EL (cell line): Measurements from ENCODE around the gene SNX10.

Experiments used
- DNase-seq: peaks from one replicate; pipeline ENCODE4 v3.0.0-alpha.2; 2016

The SNX10 gene

DNA sequence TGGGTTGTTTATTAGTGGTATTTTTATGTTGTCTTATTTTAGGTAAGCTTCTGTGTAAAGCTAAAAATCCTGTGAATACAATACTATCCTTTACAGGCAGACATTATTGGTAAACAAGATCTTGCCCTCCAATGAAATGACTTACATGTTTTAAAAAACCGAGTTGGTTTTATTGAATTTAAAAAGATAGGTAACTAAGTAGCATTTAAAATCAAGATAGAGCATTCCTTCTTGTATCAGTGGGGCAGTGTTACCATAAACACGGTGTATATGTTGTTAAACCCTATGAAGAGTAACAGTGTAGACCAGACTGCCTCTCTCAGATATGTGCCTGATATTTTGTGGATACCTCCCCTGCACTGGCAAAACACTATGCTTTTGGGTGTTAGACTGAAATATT lies 81.0 kb downstream of the SNX10 start:
- no peak for DNase-seq

DNA sequence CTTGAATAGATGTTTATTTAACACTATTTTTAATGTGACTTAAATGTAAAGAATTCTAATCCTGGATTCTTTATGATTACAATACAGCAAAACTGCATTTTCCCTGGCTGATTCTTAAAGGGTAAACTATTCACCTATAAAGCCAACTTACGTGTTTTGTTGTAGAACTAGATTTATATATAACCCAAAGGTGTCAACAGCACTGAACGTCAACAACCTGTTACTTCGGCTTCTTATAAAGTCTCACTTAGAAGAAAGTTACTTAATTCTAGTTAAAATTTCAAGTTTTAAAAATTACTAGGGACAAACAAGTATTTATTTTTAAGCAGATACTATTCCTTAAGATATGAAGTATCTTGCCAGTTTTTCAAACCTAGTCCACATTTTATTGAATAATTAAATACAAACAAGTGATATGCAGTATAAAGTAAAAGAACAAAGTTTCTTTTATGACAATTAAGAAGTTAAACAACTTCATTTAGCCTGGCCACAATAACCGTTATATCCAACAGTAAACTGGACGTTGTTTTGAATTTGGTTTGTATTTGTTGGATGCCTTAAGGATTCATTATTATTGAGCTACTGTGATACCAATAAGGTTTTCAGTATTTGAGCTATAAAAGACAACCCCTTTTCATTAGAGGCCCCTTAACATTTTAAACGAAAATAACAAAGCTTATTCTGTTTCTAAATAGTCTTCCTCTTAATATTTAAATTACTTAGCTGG lies 83.1 kb downstream of the SNX10 start:
- no peak for DNase-seq

DNA sequence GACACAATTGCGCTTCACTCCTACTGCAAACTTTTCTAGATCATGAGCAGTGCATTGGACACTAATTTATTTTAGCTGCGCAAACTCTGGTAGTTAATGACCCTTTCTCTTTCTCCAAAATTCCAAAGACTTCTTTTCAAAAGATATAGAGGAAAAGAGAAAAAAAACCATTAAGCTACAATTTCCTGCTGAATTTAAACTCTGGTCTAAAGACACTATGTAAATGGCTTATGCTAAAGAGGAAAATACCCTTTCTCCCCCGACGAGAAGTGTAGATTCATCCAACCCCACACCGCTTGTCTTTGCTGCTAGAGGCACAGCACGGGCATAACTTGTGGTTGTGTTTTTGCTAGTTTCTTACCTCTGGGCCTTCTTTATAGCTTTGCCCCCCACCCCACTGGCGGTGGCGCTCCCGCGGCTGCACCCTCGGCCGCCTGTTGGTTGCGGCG lies 84.1 kb downstream of the SNX10 start:
- no peak for DNase-seq

GRCh38 chr7:26376175-26376917 lies 84.7 kb downstream of the SNX10 start:
- DNase-seq = no peak

DNA sequence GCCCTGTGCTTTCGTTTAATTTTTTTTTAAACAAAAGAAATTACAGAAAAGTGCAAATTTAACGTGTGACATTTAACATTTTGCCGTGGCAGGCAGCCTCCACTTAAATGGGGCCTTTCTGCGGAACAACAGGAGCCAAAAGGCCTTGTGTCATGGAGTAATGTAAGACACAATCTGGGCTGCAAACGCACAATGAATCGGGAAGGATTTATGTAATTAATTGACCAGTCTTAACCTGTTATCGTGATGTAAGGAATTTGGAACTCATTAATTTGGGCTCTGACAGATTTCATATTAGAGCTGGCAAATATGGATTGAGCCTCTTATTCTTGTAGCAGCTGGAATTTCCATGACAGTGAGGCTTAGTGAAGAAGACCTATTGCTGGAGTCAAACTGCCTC lies 86.4 kb downstream of the SNX10 start:
- no peak for DNase-seq

DNA sequence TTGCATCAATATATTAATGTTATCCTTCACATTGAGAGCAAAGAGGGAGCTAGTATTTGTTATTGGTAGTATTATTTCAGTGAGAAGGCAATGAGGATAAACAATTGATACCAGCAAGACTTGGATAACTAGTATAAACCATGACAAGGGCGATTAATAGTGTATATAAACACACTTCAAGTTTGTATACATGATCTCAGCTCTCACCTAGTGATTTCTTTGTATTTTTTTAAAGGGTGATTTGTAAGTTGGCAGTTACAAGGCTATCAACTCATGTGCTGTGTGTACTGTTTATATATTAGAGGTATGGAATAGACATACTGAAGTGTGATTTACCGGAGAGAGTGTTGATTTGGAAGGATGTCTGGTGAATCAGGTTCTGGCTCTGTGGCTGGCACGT lies 88.0 kb downstream of the SNX10 start:
- no peak for DNase-seq

DNA sequence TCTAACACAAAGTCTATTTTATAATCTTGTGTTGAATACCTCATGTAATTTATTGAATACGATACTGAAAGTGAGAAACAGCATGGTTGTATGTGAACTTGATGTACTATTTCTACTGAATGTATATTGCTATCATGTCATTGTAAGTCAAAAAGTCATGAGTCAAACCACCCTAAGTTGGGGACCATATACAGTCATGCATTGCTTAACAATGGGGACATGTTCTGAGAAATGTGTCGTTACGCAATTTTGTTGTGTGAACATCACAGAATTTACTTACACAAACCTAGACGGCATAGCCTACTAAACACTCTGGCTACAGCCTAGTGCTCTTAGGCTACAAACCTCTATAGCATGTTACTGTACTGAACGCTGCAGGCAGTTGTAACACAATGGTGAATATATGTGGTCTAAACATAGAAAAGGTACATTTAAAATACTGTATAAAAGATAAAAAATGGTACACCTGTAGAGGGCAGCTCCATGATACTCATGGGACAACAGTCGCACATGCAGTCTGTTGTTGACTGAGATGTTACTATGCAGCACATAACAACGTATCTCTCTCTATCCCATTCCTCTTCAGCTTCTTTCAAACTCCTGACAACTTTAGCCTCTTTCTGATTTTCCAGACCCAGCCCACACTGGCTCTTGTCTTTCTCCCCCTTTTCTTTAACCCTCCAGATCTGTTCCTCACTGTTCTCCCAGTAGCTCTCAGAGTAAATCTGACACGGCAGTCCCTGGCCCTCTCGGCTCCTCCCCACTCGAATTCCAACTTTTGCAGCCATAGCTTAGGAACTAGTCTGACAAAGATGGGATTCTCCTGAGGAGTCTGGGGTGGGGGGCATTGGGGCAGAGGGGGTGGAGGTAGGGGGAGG lies 90.1 kb downstream of the SNX10 start:
- DNase-seq = no peak

DNA sequence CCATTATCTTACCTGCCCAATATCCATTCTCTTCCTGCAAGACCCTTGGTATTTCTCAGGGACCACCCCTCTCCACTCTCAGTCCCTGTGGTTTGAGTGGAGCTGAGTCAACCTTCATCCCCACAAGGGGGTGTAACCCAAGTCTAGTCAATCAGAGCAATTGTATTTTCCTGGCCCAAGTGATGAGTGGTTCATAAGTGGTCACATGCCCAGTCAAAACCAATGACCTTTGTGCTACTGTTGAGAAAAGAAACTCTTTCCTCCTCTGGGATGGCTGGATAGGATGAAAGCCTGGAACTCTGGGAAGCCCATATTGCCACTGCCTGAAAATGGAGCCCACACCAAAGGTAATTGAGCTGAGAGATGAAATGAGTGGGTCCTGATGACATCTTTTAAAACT lies 93.6 kb downstream of the SNX10 start:
- DNase-seq = no peak

GRCh38 chr7:26387731-26388130 lies 96.1 kb downstream of the SNX10 start:
- no peak for DNase-seq

- no peak for DNase-seq
These were observed 96.6 kb downstream of the SNX10 start for GRCh38 chr7:26388256-26388655.

DNA sequence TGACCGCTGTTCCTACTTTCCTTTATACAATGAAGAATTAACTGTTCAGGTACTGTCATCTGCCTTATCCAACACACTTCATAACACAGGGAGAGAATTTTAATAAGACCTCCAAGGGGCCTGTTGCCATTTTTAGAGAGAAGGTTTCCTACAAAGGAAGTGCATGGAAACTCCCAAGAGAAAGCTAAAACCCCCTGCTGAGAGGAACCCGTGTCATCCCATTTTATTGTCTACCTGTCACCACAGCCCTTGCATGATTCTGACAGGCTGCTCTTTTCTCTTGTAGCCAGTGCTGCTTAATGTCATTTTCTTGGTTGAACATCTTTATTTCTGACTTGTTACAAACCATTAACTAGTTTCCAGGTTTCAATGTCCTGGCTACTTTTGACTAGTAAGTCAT lies 98.4 kb downstream of the SNX10 start:
- no peak for DNase-seq

DNA sequence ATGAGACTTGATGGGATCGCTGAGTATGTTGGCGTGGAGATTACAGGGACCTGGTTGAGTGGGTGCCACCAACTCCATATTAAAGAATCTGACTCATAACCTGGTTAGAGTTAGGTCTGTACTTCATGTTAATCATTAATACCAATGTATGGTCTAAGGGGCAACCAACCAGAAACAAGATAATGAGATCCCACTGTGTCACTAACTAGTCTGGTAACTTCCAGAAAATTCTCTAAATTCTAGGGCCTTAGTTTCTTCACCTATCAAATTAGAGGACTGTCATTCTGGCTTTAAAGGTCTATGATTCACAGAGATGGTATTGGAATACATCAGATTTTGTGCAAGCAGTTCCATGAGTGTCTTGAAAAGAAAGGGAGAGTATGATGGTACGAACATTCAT lies 102.2 kb downstream of the SNX10 start:
- DNase-seq = no peak

GRCh38 chr7:26397332-26397731 lies 105.7 kb downstream of the SNX10 start:
- DNase-seq = no peak

DNA sequence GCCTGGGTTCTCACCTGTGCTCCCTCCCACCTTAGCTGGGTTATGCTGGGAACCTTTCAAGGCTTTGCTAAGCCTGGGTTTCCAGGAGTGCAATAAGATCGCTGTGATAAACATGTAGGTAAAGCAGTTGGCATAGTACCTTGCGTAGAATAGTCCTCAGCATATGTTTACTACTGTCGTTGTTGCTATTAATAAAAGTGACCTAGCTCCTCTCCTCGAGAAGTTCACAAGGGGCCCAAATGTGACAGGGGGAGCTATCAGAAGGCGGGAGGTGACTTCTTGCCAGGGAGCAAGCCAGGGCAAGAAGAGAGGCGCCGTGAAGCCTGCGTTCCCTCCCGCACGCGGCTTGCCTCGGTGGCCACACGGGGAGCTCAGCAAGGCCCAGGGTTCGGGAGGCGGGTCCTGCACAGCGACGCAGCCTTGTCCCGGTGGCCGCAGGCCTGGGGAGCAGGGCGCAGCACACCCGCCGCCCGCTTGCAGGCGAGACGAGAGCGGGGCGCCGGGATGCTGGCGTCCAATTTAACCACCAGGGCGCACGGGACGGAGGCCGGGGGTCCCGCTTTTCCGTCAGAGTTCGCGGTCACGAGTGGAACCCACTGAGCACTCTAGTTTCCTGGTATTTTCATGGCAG lies 106.2 kb downstream of the SNX10 start:
- DNase-seq = peak; percentile 8

GRCh38 chr7:26398427-26398755 lies 106.7 kb downstream of the SNX10 start:
- peak; percentile 44 for DNase-seq

- peak; percentile 42 for DNase-seq
These were observed 107.3 kb downstream of the SNX10 start for GRCh38 chr7:26398756-26399509.

DNA sequence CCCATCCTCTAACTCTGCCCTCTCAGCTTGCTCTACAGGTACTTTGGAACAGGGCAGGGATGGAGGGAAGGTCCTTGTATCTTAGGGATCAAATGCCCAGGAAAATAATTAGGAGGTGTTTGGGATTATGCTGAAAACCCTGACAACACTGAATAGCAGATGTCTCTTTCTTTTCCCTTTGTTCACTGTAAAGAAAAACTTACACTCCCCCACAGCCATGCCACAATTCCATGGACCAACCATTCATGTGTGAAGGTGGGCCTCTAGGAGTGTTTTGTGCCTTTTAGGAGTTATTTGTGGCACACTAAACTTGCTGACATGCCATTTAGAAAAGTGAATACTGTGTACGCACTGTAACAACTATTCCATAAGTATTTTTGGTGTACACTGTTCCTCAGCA lies 108.1 kb downstream of the SNX10 start:
- no peak for DNase-seq

DNA sequence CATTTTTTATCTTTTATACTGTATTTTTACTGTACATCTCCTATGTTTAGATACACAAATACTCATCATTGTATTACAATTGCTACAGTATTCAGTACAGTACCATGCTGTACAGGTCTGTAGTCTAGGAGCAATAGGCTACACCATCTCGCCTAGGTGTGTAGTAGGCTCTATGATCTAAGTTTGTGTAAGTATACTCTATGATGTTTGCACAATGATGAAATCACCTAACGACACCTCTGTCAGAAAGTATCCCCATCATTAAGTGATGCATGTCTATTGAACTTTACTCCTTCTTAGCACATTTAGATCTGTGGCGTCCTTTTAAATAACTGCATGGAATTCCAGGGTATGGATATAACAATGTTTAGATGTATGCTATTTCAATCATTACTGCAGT lies 112.0 kb downstream of the SNX10 start:
- no peak for DNase-seq

GRCh38 chr7:26404189-26404996 lies 112.7 kb downstream of the SNX10 start:
- DNase-seq = no peak

DNA sequence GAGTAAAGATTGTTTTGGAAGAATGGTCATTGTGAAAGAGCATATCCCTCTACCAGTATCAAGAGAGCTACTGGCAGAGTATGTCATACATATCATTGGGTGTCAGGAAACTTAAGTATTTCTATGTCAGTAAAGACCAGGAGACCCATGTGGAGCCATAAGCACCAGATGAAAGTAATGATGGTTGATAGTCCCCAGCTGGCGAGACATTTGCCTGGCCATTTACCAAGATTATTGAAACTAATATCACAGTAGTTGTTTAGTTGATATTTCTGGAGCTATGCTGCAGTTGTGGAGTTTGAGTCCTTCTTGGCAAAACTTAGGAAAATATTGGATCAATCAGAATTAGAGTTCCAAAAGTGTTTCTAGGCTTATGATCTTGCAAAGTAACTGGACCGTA lies 114.8 kb downstream of the SNX10 start:
- DNase-seq = no peak
